ENCODE measurements around the gene RENBP.

Gene RENBP

DNA sequence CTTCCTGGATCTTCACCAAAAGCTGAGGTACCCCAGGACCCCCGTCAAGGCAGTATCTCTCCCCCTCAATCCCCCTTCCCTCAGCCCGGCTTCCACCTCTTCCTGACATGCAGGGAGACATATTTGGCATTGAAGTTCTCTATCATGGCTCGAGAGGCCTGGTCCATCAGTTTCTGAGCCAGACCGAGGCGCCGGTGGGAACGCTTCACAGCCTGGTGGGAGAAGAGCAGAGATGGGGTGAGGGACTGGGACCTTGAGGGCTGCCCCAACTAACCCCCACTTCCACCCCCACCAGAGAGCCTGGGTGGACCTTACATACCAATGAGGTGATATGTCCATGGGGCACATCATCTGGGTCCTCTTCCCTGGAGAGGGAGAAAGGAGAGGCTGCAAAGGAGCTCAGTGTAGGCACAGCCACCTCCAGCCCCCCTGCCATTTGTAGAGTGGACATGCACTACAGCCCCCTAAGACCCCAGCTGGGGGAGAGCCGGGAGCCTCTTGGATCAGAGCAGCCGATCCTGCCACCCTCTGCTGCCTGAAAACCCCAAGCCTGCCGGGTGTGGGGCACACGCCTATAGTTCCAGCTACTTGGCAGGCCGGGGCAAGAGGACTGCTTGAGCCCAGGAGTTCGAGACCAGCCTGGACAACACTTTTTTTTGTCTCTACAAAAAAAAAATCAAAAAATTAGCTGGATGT, 12.1 kb downstream of the RENBP start:
- no peak for DNase-seq (ENCODE audit: low spot score)

- DNase-seq (ENCODE audit: low spot score): no peak
These were observed 12.7 kb downstream of the RENBP start for GRCh38 chrX:153931748-153932147.

- no peak for DNase-seq (ENCODE audit: low spot score)
These were observed 13.3 kb downstream of the RENBP start for GRCh38 chrX:153931151-153931550.

DNA sequence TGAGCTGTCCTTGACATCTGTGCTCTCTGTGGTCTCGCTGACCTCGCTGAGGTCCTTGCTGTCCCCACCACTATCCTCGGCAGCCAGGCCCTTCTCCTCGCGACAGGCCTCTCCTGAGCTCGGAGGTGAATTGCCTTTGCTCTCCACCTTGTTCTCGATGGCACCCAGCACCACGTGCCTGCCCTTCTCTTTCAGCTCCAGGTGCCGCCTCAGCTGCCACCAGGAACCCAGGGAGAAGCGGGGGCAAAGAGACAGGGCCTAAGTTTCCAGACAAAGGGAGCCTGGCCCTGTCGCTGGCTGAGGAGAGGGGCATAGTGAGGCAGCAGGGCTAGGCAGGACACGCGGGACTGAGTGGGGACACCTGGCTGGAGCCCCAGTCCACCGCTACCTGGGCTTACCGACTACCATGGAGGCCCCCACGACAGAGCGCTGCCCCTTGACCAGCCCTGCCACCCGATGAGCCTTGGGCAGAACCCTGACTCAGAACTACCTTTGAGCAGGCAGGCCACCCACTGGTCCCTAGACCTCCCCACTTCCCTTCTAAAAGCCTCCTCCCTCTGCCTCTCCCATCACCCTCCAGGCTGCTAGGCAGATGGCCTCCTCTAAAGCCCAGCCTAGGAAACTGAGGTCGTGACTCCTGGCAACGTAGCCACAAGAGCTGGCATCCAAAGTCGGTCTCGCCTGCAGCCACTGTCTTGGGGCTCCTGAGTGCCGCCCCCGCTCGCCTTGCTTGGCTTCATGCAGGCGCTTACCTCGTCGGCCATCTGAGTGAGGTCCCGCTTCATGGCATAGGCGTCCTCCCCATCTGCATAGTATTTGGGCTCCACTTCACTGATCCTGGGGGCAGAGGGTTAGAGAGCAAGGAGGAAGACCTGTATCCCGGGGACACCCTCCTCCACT, 14.2 kb downstream of the RENBP start:
- DNase-seq (ENCODE audit: low spot score): no peak

DNA sequence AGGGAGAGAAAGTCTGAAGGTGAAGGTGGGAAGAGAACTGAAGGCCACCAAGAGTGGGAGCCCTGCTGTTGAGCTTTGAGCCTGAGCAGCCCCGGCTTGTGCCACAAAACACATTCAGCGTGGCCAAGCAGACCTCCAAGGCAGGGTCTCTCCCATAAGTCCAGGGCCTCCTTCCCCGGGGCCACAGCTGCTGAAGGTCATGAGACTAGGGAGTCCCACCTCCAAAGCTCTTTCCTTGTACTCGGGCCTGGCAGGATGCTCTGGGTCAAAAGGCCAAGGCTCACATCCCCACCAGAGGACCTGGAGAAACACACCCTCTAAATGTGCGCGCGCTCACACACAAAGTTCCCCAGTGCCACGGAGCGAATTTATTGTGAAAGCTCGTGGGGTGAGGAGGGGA, 14.9 kb downstream of the RENBP start:
- DNase-seq (ENCODE audit: low spot score): no peak

DNA sequence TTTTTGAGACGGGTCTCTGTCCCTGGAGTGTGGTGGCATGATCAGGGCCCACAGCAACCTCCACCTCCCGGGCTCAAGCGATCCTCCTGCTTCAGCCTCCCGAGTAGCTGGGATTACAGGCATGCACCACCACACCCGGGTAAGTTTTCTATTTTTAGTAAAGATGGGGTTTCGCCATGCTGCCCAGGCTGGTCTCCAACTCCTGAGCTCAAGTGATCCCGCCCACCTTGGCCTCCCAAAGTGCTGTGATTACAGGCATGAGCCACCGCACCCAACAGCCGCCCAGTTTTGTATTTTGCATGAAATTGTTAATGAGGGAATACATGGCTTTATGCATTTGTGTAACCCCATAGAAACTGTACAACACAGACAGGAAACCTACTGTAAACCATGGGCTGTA, 15.6 kb downstream of the RENBP start:
- DNase-seq (ENCODE audit: low spot score): no peak

DNA sequence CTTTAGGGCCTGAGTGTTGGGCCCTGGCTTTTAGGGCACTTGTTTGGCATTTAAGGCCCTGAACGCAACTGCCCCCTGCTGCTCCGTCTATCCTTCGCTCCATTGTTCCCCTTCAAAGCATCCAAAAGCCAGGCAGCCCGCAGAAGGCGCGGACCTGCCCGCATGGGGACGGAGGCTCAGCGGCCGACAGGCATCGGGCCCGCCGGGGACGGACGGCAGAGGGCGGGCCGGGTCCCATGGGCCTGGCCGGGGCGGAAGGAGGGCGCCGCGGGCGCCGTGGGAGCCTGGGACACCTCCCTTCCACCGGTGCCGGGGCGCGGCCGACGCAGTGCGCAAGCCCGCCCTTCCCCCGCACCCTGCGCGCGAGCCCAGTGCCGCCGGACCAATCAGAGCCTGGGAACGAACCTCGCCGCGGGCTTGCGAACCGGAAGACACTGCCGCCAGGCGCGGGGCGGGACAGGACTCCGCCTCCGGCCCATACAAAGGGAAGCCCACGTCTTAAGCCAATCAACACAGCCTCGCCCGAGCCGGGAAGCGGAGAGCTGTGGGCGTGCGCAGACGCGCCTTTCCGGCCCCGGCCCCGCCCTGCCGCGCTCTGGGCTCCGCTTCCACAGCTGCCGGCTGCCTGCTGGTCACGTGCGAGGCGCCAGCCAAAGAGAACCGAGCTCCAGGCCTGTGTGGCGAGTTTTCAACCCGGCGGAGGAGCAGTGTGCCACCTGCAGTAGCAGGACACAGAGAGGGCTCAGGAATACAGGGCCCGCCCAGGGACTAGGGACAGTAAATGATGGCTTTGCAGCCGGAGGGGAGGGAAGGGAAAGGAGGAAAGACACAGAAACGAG, 16.3 kb downstream of the RENBP start:
- DNase-seq (ENCODE audit: low spot score): peak; percentile 94

GRCh38 chrX:153927672-153927921, 16.8 kb downstream of the RENBP start:
- DNase-seq (ENCODE audit: low spot score): no peak

GRCh38 chrX:153926858-153927671, 17.4 kb downstream of the RENBP start:
- DNase-seq (ENCODE audit: low spot score): peak; percentile 78

DNA sequence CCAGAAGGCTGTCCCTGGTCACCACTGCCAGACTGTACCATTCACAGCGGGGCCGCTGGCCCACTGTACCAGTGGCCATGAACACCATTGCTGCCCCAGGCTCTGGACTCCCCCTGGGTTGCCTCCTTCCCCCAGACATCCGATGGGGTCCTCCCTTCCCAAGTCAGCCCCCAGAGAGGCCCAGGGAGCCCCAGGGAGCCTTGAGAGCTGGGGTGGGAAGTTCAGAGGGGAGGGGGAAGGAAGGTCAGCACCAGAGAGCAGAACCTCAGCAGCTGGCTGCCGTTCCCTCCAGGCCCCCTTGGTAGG, 17.9 kb downstream of the RENBP start:
- DNase-seq (ENCODE audit: low spot score): no peak

GRCh38 chrX:153925739-153926551, 18.5 kb downstream of the RENBP start, which contains the start of gene ARHGAP4:
ARHGAP4 (minus strand) TSS chrX:153926264; CDS start chrX:153926202, 62 bp downstream.
- DNase-seq (ENCODE audit: low spot score): peak; percentile 28

GRCh38 chrX:153925387-153925738, 19.1 kb downstream of the RENBP start:
- DNase-seq (ENCODE audit: low spot score): no peak

DNA sequence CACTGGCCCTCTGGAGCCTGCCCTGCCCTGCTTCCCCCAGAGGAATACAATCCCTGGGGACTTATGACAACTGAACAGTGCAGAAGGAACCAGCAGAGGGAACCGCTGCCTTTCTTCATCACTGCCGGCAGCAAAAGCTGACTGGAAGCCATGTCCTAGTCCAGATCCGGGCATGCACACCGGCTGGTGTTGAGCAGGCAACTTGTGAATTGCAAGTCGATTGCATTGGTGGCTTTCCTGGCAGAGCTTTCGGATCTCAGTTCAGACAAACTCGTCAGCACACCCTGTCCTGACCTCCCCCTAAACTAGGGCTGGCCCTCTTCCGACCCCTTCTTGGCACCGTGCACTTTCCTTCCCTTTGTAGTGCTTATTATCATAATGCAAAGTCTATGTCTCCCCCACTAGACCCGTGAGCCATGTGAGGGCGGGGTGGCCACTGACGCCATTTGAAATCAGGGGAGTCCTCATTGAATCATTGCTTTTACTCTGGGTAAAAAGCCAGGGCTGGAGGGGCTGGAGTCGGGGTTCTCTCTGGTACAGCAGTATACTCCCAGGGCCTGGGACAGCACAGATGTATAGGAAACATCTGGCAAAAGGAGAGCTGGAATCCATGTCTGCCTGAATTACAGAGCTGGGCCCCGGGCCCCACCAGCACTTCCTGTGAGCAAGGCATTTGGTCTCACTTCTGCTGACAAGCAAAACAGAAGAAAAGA, 20.1 kb downstream of the RENBP start:
- DNase-seq (ENCODE audit: low spot score): peak; percentile 37

DNA sequence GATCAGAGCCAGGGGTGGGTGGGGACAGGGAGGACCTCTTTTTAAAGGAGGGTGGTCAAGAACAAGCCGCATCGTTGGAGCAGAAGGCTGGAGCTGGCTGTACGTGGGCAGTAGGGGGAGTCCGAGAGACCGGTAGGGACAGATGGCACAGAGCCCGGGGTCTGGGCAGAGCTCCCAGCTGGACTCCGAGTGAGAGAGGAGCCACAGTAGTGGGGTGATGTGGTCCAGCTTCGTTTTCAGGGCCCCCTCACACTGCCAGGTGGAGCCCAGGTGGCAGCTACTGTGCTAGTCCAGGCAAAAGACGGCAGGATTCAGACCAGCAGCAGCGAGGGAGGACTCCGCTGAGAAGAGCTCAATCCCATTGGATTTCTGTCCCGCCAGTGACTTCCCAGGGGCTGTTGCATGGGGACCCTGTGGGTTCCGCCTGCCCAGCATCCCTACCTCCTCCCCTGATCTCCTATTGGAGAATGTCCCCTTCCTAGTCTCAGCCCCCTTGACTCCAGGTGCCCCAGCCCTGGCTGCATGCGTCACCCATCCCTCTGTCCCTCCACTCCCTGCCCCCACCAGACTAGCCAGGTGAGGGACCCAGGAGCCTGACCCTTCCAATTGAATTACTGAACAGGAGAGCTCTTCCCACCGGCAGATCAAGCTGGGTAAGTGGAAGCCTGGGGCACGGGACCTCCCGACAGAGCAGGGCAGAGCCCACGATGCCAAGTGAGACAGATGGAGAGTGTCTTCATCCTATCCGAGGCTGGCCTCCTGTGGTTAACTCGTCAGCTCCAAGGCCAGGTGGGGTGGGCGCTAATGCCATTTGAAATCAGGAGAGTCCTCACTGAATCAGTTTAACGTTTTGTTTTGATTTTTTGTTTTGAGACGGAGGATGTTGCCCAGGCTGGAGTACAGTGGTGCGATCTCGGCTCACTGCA, 21.2 kb downstream of the RENBP start:
- DNase-seq (ENCODE audit: low spot score): no peak

DNA sequence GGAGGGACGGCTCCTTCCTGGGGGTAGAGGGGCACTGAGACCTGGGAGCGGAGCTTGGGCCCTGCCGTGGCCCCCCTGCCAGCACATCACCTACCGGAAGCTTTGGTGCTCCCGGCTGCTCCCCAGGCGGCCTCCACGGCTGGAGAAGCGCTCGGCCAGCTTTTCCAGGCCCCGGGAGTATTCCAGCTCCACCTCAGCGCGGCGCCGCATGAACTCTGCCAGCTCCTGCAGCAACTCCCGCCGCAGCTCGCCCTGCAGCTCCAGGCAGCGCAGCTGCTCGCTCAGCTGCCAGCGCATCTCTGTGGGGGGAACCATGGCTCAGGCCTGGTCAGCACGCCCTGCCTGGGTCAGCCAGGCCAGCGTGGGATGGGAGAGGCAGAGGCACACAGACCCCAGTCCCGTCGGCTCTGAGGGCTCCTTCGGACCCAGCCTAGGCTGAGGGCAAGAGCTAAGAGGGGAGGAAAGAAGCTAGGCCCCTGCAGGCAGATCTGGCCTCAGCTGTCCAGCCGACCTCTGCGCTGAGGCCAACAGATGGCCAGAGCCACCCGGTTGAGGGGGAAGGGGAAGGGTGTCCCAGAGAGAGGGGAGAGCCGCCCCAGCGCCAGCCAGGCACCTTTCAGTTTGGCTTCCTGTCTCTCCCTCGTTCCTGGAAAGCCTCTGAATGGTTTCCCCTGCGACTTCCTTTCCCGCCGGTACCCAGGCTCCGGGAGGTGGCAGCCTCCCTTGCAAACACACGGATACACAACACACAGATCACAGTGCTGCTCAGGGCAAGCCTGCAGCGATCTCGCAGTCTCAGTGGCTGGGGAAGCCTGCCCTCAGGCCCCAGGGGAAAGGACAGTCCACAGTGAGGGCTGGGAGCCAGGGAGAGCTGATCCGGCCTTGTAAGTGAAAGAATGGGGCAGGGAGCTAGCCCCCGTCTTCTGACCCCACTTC, 22.7 kb downstream of the RENBP start:
- DNase-seq (ENCODE audit: low spot score): peak; percentile 29

DNA sequence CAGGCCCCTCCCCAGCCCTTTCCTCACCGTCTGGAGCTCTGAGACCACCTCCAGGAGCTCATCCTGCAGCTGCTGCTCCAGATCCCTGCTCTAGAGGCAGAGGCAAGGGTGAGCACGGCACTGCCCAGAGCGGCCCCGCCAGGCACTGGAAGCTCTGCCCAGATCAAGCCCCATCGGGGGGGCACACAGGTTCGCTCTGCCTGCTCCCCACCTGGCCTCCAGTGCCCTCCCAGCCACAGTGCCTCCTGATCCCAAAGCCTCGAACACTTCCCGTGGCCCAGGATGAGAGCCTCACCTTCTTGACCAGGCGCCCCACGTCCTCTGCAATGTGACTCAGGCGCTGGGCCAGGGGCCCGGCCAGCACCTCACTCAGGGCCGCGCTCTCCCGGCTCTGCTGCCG, 23.4 kb downstream of the RENBP start:
- no peak for DNase-seq (ENCODE audit: low spot score)

GRCh38 chrX:153920546-153920945, 23.9 kb downstream of the RENBP start:
- DNase-seq (ENCODE audit: low spot score): no peak

GRCh38 chrX:153919281-153919680, 25.2 kb downstream of the RENBP start:
- no peak for DNase-seq (ENCODE audit: low spot score)

Data from CD4-positive, alpha-beta T cell treated with Interleukin-15 for 4 hours (primary cell).